Endothelial cell of umbilical vein (primary cell): ENCODE data around the gene EFCAB13. TPM values are rescaled to one million over a fixed set of nuclear protein-coding genes. Genes with fewer than 3 reads are reported as not detected.

ENCODE experiments used
- BruUV-seq: library from RNA; stranded (reverse); fragments of 400-500 nt; replicated peaks from 2 replicates; lab custom pipeline; 2021; lab: Mats Ljungman, UMichigan
- CTCF ChIA-PET: fragments of 300-600, 350-600 bp; sonication (Branson Sonifier 250); formaldehyde crosslinking; loops from one replicate; lab custom pipeline; 2021; ENCODE audit warnings: antibody characterized with exemption, inconsistent platforms; lab: Charles Lee
- POLR2A ChIA-PET: fragments of 300-600, 350-600 bp; sonication (Branson Sonifier 250); formaldehyde crosslinking; loops from one replicate; lab custom pipeline; 2021; ENCODE audit warnings: antibody characterized with exemption, inconsistent platforms; lab: Charles Lee
- DNase-seq: peaks from one replicate; pipeline ENCODE4 v3.0.0-alpha.2; 2011; ENCODE audit warnings: low read depth, low spot score
- FAIRE-seq: peaks from 2 replicates; lab custom pipeline; 2011; peaks lifted over from hg19 to GRCh38; lab: Jason Lieb, UNC
- H2AFZ ChIP-seq: 2 replicates; pipeline ENCODE4 v1.6.0; 2012; ENCODE audit warnings: low read depth, low read length, control low read depth, inconsistent platforms
- H3K27ac ChIP-seq: 2 replicates; pipeline ENCODE4 v1.5.1; 2011; ENCODE audit warnings: low read depth, mild to moderate bottlenecking, control low read depth, low read length, moderate library complexity; ENCODE audit not compliant: insufficient read depth
- H3K27me3 ChIP-seq, 2 experiments: 2 replicates each; pipeline versions ENCODE4 v1.6.0 to v1.6.1; 2011; ENCODE audit warnings: low read length in 2 of 2, mixed read lengths in 1 of 2; ENCODE audit not compliant: control insufficient read depth in 2 of 2, insufficient read depth in 2 of 2
- H3K36me3 ChIP-seq, 2 experiments: 2 replicates in 1 of 2; 3 replicates in 1 of 2; pipeline ENCODE4 v1.5.1; 2011; ENCODE audit warnings: low read length in 2 of 2, mild to moderate bottlenecking in 1 of 2, moderate library complexity in 1 of 2; ENCODE audit not compliant: control insufficient read depth in 2 of 2, insufficient read depth in 2 of 2; ENCODE audit errors: extremely low read depth in 1 of 2
- H3K4me1 ChIP-seq: 3 replicates; pipeline ENCODE4 v1.5.1; 2011; ENCODE audit warnings: mild to moderate bottlenecking, low read length; ENCODE audit not compliant: control insufficient read depth, insufficient read depth; ENCODE audit errors: extremely low read depth
- H3K4me2 ChIP-seq: 2 replicates; pipeline ENCODE4 v1.6.1; 2011; ENCODE audit warnings: low read length, control low read depth, mixed read lengths; ENCODE audit not compliant: insufficient read depth
- H3K4me3 ChIP-seq, 3 experiments: fragments of 200-600 bp in 1 of 3; sonication (generic), shearing (Covaris generic) in 1 of 3; replicated peaks in 1 of 3; 2 replicates each; pipeline ENCODE4 v1.5.1; 2011 to 2016; ENCODE audit warnings: control low read depth in 3 of 3, low read length in 3 of 3, mild to moderate bottlenecking in 2 of 3, inconsistent platforms in 1 of 3, low read depth in 1 of 3, moderate library complexity in 1 of 3; ENCODE audit not compliant: insufficient read depth in 1 of 3
- H3K79me2 ChIP-seq: 2 replicates; pipeline ENCODE4 v1.6.0; 2012; ENCODE audit warnings: low read length, inconsistent platforms; ENCODE audit not compliant: control insufficient read depth, insufficient read depth
- H3K9ac ChIP-seq: replicated peaks from 2 replicates; pipeline ENCODE3; 2011; ENCODE audit warnings: low read length, control low read depth; ENCODE audit not compliant: insufficient read depth; ENCODE audit errors: extremely low read depth
- H3K9me1 ChIP-seq: replicated peaks from 3 replicates; pipeline ENCODE4 v1.6.0; 2011; ENCODE audit warnings: mild to moderate bottlenecking, low read length; ENCODE audit not compliant: control insufficient read depth, insufficient read depth; ENCODE audit errors: extremely low read depth
- H3K9me3 ChIP-seq: replicated peaks from 2 replicates; pipeline ENCODE4 v1.5.1; 2012; ENCODE audit warnings: low read length, inconsistent platforms; ENCODE audit not compliant: control insufficient read depth, insufficient read depth
- H4K20me1 ChIP-seq: replicated peaks from 2 replicates; pipeline ENCODE3; 2011; ENCODE audit warnings: mild to moderate bottlenecking, low read length; ENCODE audit not compliant: control insufficient read depth, insufficient read depth; ENCODE audit errors: extremely low read depth
- EZH2 ChIP-seq: IDR thresholded peaks from 2 replicates; pipeline ENCODE4 v1.6.1; 2012; ENCODE audit warnings: borderline replicate concordance, low read depth, mild to moderate bottlenecking, moderate library complexity, low read length, inconsistent platforms; ENCODE audit not compliant: severe bottlenecking
- FOS ChIP-seq: IDR thresholded peaks from 2 replicates; pipeline ENCODE4 v1.6.1; 2011; ENCODE audit warnings: mild to moderate bottlenecking, low read length, moderate library complexity, borderline replicate concordance; ENCODE audit not compliant: insufficient read depth
- GATA2 ChIP-seq: IDR thresholded peaks from 2 replicates; pipeline ENCODE4 v1.7.0; 2011; ENCODE audit warnings: low read depth, mild to moderate bottlenecking, moderate library complexity, mixed read lengths, low read length; ENCODE audit not compliant: insufficient read length, insufficient read depth
- JUN ChIP-seq: IDR thresholded peaks from 2 replicates; pipeline ENCODE4 v1.6.1; 2011; ENCODE audit warnings: borderline replicate concordance, low read depth; ENCODE audit not compliant: insufficient read length, insufficient read depth
- MYC ChIP-seq: IDR thresholded peaks from one replicate; pipeline ENCODE4 v1.6.1; 2011; ENCODE audit warnings: mild to moderate bottlenecking, low read depth, low read length
- POLR2A ChIP-seq: IDR thresholded peaks from 2 replicates; pipeline ENCODE4 v1.6.1; 2012; ENCODE audit warnings: low read depth, mild to moderate bottlenecking, control low read depth, low read length
- POLR2AphosphoS5 ChIP-seq: IDR thresholded peaks from 2 replicates; pipeline ENCODE4 v1.6.1; 2012; ENCODE audit warnings: low read depth, mild to moderate bottlenecking, control low read depth, low read length, moderate library complexity; ENCODE audit not compliant: insufficient read depth
- dilution Hi-C: fragments of 300-500 bp; cut with MboI; formaldehyde crosslinking; loops from one replicate; pipeline ENCODE4 v1.15.0; 2019; ENCODE audit warnings: low sequenced_read_pairs; ENCODE audit not compliant: extremely low pct_ligation_motif_present
- intact Hi-C: fragments of 100-400 bp; cut with micrococcal nuclease; formaldehyde crosslinking; loops from one replicate; pipeline ENCODE4 v1.10.0; 2022
- polyA plus RNA-seq, 4 experiments: library from polyadenylated mRNA; depleted of rRNA in 3 of 4; stranded (reverse) in 3 of 4; unstranded in 1 of 4; fragments of >200 nt; gene quantifications; 2 replicates each; pipeline versions ENCODE4 v1.2.1 to v1.2.3, GENCODE V29; 2011 to 2012; ENCODE audit warnings: missing spikeins in 1 of 4
- total RNA-seq: library from RNA; stranded (reverse); gene quantifications from 2 replicates; pipeline ENCODE4 v1.2.3, GENCODE V29; 2021
- TF ChIP-seq, protein P1 (sequence below): IDR thresholded peaks from 2 replicates; pipeline ENCODE4 v1.6.1; 2011; ENCODE audit not compliant: insufficient read depth, insufficient read length
- TF ChIP-seq, protein P2 (sequence below), 2 donors: IDR thresholded peaks; 1 replicate in 1 of 2; 2 replicates in 1 of 2; pipeline ENCODE4 v1.5.1; 2011; ENCODE audit warnings: low read length in 2 of 2, mild to moderate bottlenecking in 2 of 2, moderate library complexity in 2 of 2, control low read depth in 1 of 2, inconsistent platforms in 1 of 2, low read depth in 1 of 2; ENCODE audit not compliant: insufficient read depth in 1 of 2; ENCODE audit errors: extremely low read depth in 1 of 2

Gene EFCAB13
- total and polyA plus RNA-seq, 2 donors (not counting 3 experiments of a cell fraction or from before 2014, with no cell fraction given) = 0.86 to 12.9 TPM

DNA sequence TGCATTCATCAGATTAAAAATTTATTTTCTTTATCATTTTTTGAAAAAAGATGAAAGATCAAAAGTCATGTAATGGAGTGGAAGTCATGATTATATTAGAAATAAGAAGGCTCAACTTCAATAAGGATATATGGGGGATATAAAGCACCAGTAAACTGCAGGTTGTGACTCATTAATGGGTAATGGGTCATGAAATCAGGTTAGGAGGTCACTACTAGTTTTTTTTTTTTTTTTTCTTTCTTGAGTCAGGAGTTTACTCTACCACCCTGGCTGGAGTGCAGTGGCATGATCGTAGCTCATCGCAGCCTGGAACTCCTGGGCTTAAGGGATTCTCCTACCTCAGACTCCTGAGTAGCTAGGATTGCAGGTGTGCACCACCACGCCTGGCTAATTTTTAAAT is 14.3 kb downstream of the EFCAB13 start:
- no peak overlapping the region for H3K4me2 ChIP-seq
- H3K4me3 ChIP-seq = no peak overlapping the region
- ChIA-PET CTCF (no interaction called here), POLR2A (no interaction called here)
- H3K4me1 ChIP-seq = peaks cover 31% of the 10 kb centered on the region
- no peaks in the 10 kb centered on the region for H3K36me3 ChIP-seq
- H3K9ac ChIP-seq = no peak overlapping the region
- H3K9me1 ChIP-seq = no peaks in the 10 kb centered on the region
- no peaks in the 10 kb centered on the region for H3K9me3 ChIP-seq
- no TSS peak for BruUV-seq
- no peak overlapping the region for H3K27ac ChIP-seq
- no peaks in the 10 kb centered on the region for H3K27me3 ChIP-seq
- H4K20me1 ChIP-seq = no peaks in the 10 kb centered on the region
- no peak for FAIRE-seq
- DNase-seq = no peak
- H3K79me2 ChIP-seq = no peaks in the 10 kb centered on the region
- intact Hi-C loops (no loop called here), dilution Hi-C loops (no loop called here)
- TF ChIP-seq GATA2 = no peak
- TF ChIP-seq, protein P1, sequence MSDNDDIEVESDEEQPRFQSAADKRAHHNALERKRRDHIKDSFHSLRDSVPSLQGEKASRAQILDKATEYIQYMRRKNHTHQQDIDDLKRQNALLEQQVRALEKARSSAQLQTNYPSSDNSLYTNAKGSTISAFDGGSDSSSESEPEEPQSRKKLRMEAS = no peak
- TF ChIP-seq MYC = no peak
- TF ChIP-seq FOS = peak; percentile 27
- TF ChIP-seq POLR2AphosphoS5 = no peak
- TF ChIP-seq JUN = no peak
- H2AFZ ChIP-seq = no peak overlapping the region

DNA sequence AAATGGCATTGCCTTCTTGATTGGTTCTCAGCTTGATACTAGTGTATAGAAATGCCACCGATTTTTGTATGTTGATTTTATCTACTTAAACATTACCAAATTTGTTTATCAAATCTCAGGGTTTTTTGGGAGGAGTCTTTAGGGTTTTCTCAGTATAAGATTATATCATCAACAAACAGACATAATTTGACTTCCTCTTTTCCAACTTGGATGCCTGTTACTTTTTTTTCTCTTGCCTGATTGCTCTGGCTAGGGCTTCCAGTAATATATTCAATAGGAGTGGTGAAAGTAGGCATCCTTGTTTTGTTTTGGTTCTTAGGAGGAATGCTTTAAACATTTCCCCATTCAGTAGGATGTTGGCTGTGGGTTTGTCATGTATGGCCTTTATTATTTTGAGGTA is 29.1 kb downstream of the EFCAB13 start:
- DNase-seq = no peak
- ChIA-PET CTCF (no interaction called here), POLR2A (no interaction called here)
- Histone ChIP-seq H3K79me2 (no peaks in the 10 kb centered on the region), H4K20me1 (no peaks in the 10 kb centered on the region), H3K4me3 (no peak overlapping the region), H3K27me3 (no peaks in the 10 kb centered on the region), H3K27ac (no peak overlapping the region), H3K4me2 (no peak overlapping the region), H3K9me3 (no peaks in the 10 kb centered on the region), H3K9ac (no peak overlapping the region), H3K9me1 (no peaks in the 10 kb centered on the region), H3K4me1 (no peaks in the 10 kb centered on the region), H3K36me3 (no peaks in the 10 kb centered on the region), H2AFZ (no peak overlapping the region)
- FAIRE-seq = no peak
- dilution Hi-C loops (no loop called here), intact Hi-C loops (no loop called here)
- BruUV-seq = no TSS peak
- no peak for TF ChIP-seq FOS
- no peak for TF ChIP-seq MYC
- TF ChIP-seq GATA2 = no peak
- TF ChIP-seq EZH2 = no peak
- no peak for TF ChIP-seq JUN
- TF ChIP-seq, protein P1 = no peak
- TF ChIP-seq POLR2AphosphoS5 = no peak
- TF ChIP-seq POLR2A = no peak
- TF ChIP-seq, protein P2, sequence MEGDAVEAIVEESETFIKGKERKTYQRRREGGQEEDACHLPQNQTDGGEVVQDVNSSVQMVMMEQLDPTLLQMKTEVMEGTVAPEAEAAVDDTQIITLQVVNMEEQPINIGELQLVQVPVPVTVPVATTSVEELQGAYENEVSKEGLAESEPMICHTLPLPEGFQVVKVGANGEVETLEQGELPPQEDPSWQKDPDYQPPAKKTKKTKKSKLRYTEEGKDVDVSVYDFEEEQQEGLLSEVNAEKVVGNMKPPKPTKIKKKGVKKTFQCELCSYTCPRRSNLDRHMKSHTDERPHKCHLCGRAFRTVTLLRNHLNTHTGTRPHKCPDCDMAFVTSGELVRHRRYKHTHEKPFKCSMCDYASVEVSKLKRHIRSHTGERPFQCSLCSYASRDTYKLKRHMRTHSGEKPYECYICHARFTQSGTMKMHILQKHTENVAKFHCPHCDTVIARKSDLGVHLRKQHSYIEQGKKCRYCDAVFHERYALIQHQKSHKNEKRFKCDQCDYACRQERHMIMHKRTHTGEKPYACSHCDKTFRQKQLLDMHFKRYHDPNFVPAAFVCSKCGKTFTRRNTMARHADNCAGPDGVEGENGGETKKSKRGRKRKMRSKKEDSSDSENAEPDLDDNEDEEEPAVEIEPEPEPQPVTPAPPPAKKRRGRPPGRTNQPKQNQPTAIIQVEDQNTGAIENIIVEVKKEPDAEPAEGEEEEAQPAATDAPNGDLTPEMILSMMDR (IDR thresholded peaks at IDR 0.05; ENCODE audit: extremely low read depth in 1 of 2, insufficient read depth in 1 of 2, low read depth in 1 of 2, low read length in 2 of 2) = no peak
